B cell (primary cell): ENCODE measurements around the gene ACOXL. TPM values are rescaled to one million over a fixed set of nuclear protein-coding genes. Genes with fewer than 3 reads are reported as not detected.

Experiments used
- ATAC-seq: fragments of 200-7000 bp; cut with Tn5 transposase; one replicate; pipeline ENCODE4 v1.10.0; 2021; ENCODE audit warnings: low read depth, mild to moderate bottlenecking, moderate number of reproducible peaks, moderate library complexity
- CTCF ChIA-PET: fragments of 350-600 bp; sonication (Branson Sonifier 250); formaldehyde crosslinking; loops from one replicate; lab custom pipeline; 2021; ENCODE audit warnings: antibody characterized with exemption, inconsistent platforms; lab: Charles Lee
- POLR2A ChIA-PET: fragments of 350-600 bp; sonication (Branson Sonifier 250); formaldehyde crosslinking; loops from one replicate; lab custom pipeline; 2021; ENCODE audit warnings: antibody characterized with exemption; lab: Charles Lee
- DNase-seq: peaks from one replicate; pipeline ENCODE4 v3.0.0; 2013
- H2AFZ ChIP-seq: 2 replicates; pipeline ENCODE4 v1.6.1; 2012; ENCODE audit warnings: mild to moderate bottlenecking, low read depth, low read length; ENCODE audit not compliant: insufficient read depth, poor library complexity, severe bottlenecking
- H3K27ac ChIP-seq, 2 donors: 1 replicate in 1 of 2; 2 replicates in 1 of 2; pipeline ENCODE4 v1.5.1; 2012 to 2013; ENCODE audit warnings: low read length in 2 of 2, mild to moderate bottlenecking in 2 of 2, moderate library complexity in 1 of 2
- H3K27me3 ChIP-seq, 4 experiments: fragments of 200-600 bp in 1 of 4; sonication (generic) in 1 of 4; replicated peaks in 1 of 4; 1 replicate in 2 of 4; 2 replicates in 2 of 4; pipeline versions ENCODE4 v1.6.1 to v1.7.0; 2013 to 2016; ENCODE audit warnings: low read length in 3 of 4, mild to moderate bottlenecking in 2 of 4, mixed read lengths in 1 of 4, moderate library complexity in 1 of 4; ENCODE audit not compliant: insufficient read depth in 4 of 4, control insufficient read depth in 3 of 4; ENCODE audit errors: control extremely low read depth in 1 of 4
- H3K36me3 ChIP-seq, 2 experiments: replicated peaks in 1 of 2; 1 replicate in 1 of 2; 2 replicates in 1 of 2; pipeline versions ENCODE4 v1.6.1 to v1.7.1; 2013; ENCODE audit warnings: low read length in 1 of 2; ENCODE audit not compliant: insufficient read depth in 2 of 2, control insufficient read depth in 1 of 2; ENCODE audit errors: control extremely low read depth in 1 of 2, extremely low read depth in 1 of 2
- H3K4me1 ChIP-seq, 2 donors: fragments of 200-600 bp in 1 of 2; sonication (generic) in 1 of 2; 1 replicate in 1 of 2; 2 replicates in 1 of 2; pipeline versions ENCODE4 v1.5.1 to v1.6.1; 2013 to 2017; ENCODE audit warnings: low read length in 2 of 2; ENCODE audit not compliant: control insufficient read depth in 2 of 2, insufficient read depth in 2 of 2
- H3K4me2 ChIP-seq: replicated peaks from 2 replicates; pipeline ENCODE3; 2012; ENCODE audit warnings: mild to moderate bottlenecking, low read depth, low read length; ENCODE audit not compliant: poor library complexity, severe bottlenecking
- H3K4me3 ChIP-seq, 5 experiments: fragments of 200-600 bp in 1 of 5; sonication (generic) in 1 of 5; 1 replicate in 3 of 5; 2 replicates in 2 of 5; pipeline versions ENCODE4 v1.5.1 to v1.7.0; 2011 to 2016; ENCODE audit warnings: low read length in 4 of 5, mild to moderate bottlenecking in 4 of 5, low read depth in 2 of 5, control low read depth in 1 of 5, moderate library complexity in 1 of 5; ENCODE audit not compliant: insufficient read depth in 1 of 5; ENCODE audit errors: control extremely low read depth in 1 of 5, extremely low read depth in 1 of 5
- H3K79me2 ChIP-seq: fragments of 200-600 bp; sonication (generic); one replicate; pipeline ENCODE4 v1.6.0; 2016; ENCODE audit warnings: low read length; ENCODE audit not compliant: control insufficient read depth, insufficient read depth
- H3K9ac ChIP-seq: fragments of 200-600 bp; sonication (generic); 2 replicates; pipeline ENCODE4 v1.6.1; 2017; ENCODE audit warnings: mild to moderate bottlenecking, low read length, moderate library complexity
- H3K9me3 ChIP-seq, 3 donors: one replicate each; pipeline versions ENCODE4 v1.6.1 to v1.7.1; 2013; ENCODE audit warnings: low read length in 2 of 3; ENCODE audit not compliant: control insufficient read depth in 2 of 3, insufficient read depth in 1 of 3; ENCODE audit errors: control extremely low read depth in 1 of 3
- H4K20me1 ChIP-seq: 2 replicates; pipeline ENCODE4 v1.6.0; 2012; ENCODE audit warnings: mild to moderate bottlenecking, low read length; ENCODE audit not compliant: insufficient read depth, control insufficient read depth, poor library complexity, severe bottlenecking
- H3K27ac Mint-ChIP-seq: one replicate; pipeline ENCODE4 v1.8.0; 2021; ENCODE audit warnings: mixed read lengths
- H3K27me3 Mint-ChIP-seq: one replicate; pipeline ENCODE4 v1.8.0; 2021; ENCODE audit warnings: mixed read lengths
- H3K4me1 Mint-ChIP-seq: one replicate; pipeline ENCODE4 v1.8.0; 2021; ENCODE audit warnings: mixed read lengths
- H3K4me3 Mint-ChIP-seq: one replicate; pipeline ENCODE4 v1.8.0; 2021; ENCODE audit warnings: mixed read lengths
- H3K9me3 Mint-ChIP-seq: one replicate; pipeline ENCODE4 v1.8.0; 2022; ENCODE audit warnings: mixed read lengths; ENCODE audit not compliant: insufficient read depth
- EZH2 ChIP-seq: IDR thresholded peaks from 2 replicates; pipeline ENCODE4 v1.6.1; 2012; ENCODE audit warnings: borderline replicate concordance, low read depth, mild to moderate bottlenecking, moderate library complexity, low read length; ENCODE audit not compliant: insufficient read depth, poor library complexity, severe bottlenecking
- WGBS: methylation state at CpG from one replicate; pipeline ENCODE4 v1.1.5; 2013; ENCODE audit warnings: missing lambda C conversion rate; ENCODE audit not compliant: insufficient coverage; 5-methylcytosine and 5-hydroxymethylcytosine counted together
- intact Hi-C: fragments of 100-400 bp; cut with micrococcal nuclease; formaldehyde crosslinking; loops from one replicate; pipeline ENCODE4 v1.10.0; 2022
- polyA plus RNA-seq: library from polyadenylated mRNA; depleted of rRNA; stranded (reverse); fragments of >200 nt; gene quantifications from 2 replicates; pipeline ENCODE4 v1.2.3, GENCODE V29; 2012
- total RNA-seq, 2 donors: library from RNA; stranded (reverse); fragments of 120-200 nt in 1 of 2; gene quantifications; 1 replicate in 1 of 2; 2 replicates in 1 of 2; pipeline versions ENCODE4 v1.2.3 to v1.2.4, GENCODE V29; 2013 to 2022
- TF ChIP-seq, protein P1 (sequence below): fragments of 200-600 bp; IDR thresholded peaks from one replicate; pipeline ENCODE4 v1.8.0; 2022; ENCODE audit warnings: antibody characterized with exemption, mild to moderate bottlenecking

ACOXL gene
- total and polyA plus RNA-seq, 2 donors (not counting 1 experiment from before 2014, with no cell fraction given) = 0.06 TPM; not detected in 1

DNA sequence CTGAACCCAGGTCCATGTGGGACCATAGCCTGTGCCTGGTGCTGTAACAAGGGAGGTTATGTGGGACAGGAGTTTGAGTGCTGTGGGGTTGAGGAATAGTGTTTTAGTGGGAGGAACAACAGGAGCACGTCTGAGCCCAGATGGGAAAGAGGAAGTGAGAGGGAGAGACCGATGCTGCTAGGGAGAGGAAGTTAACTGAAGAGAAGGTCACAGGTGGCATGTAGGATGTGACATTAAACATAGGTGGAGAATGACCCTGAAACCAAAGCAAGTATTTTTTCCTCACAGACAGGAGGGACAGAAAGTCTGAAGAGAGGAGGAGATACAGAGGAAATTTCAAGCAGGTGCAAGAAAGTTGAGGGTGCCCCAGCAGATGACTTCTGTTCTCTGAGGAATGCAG is 87.8 kb downstream of the ACOXL start:
- peaks cover 1 to 13% (median 4%) of the 10 kb centered on the region in 3 donors for H3K9me3 ChIP-seq
- Mint-ChIP-seq H3K4me3 (no peak overlapping the region), H3K9me3 (no peaks in the 10 kb centered on the region), H3K27ac (no peak overlapping the region), H3K4me1 (peaks cover 20% of the 10 kb centered on the region), H3K27me3 (peaks cover 18% of the 10 kb centered on the region)
- CTCF ChIA-PET = interaction anchor here (1.1 to 1.3 kb wide), 2 partner anchors 8 to 11 kb away, joined by 3 read pairs; no protein-coding TSS in a partner anchor
- DNase-seq (no peak), ATAC-seq (peak; percentile 39)
- H2AFZ ChIP-seq = no peak overlapping the region
- intact Hi-C loops = no loop called here
- 0% methylated on average over 2 of the region's 2 CpGs for WGBS
- no peak for TF ChIP-seq EZH2
- TF ChIP-seq, protein P1, sequence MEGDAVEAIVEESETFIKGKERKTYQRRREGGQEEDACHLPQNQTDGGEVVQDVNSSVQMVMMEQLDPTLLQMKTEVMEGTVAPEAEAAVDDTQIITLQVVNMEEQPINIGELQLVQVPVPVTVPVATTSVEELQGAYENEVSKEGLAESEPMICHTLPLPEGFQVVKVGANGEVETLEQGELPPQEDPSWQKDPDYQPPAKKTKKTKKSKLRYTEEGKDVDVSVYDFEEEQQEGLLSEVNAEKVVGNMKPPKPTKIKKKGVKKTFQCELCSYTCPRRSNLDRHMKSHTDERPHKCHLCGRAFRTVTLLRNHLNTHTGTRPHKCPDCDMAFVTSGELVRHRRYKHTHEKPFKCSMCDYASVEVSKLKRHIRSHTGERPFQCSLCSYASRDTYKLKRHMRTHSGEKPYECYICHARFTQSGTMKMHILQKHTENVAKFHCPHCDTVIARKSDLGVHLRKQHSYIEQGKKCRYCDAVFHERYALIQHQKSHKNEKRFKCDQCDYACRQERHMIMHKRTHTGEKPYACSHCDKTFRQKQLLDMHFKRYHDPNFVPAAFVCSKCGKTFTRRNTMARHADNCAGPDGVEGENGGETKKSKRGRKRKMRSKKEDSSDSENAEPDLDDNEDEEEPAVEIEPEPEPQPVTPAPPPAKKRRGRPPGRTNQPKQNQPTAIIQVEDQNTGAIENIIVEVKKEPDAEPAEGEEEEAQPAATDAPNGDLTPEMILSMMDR = no peak
- peaks cover 9 to 11% of the 10 kb centered on the region in 2 donors for H3K4me1 ChIP-seq
- H3K4me2 ChIP-seq = no peak overlapping the region
- H3K27me3 ChIP-seq = peaks cover 0 to 5% (median 0%) of the 10 kb centered on the region in 4 experiments
- H3K4me3 ChIP-seq = no peak overlapping the region
- POLR2A ChIA-PET = no interaction called here
- H3K79me2 ChIP-seq = no peaks in the 10 kb centered on the region
- H4K20me1 ChIP-seq = no peaks in the 10 kb centered on the region
- H3K36me3 ChIP-seq = no peaks in the 10 kb centered on the region
- H3K27ac ChIP-seq = no peak overlapping the region
- no peak overlapping the region for H3K9ac ChIP-seq

GRCh38 chr2:110823165-110823564 is 90.8 kb downstream of the ACOXL start:
- WGBS = no CpG with 5 or more reads among the region's 3 CpGs
- Histone ChIP-seq H3K9ac (no peak overlapping the region), H3K4me3 (no peak overlapping the region), H3K36me3 (no peaks in the 10 kb centered on the region), H2AFZ (no peak overlapping the region), H3K4me1 (peaks cover 9 to 11% of the 10 kb centered on the region in 2 donors), H3K4me2 (no peak overlapping the region), H3K27ac (no peak overlapping the region), H3K79me2 (no peaks in the 10 kb centered on the region), H3K9me3 (peaks cover 1 to 13% (median 4%) of the 10 kb centered on the region in 3 donors), H3K27me3 (peaks cover 0 to 8% (median 0%) of the 10 kb centered on the region in 4 experiments), H4K20me1 (no peaks in the 10 kb centered on the region)
- no peak for DNase-seq
- Mint-ChIP-seq H3K9me3 (no peaks in the 10 kb centered on the region), H3K27ac (no peak overlapping the region), H3K27me3 (peaks cover 22% of the 10 kb centered on the region), H3K4me3 (no peak overlapping the region), H3K4me1 (peaks cover 20% of the 10 kb centered on the region)
- intact Hi-C loops = no loop called here
- no peak for ATAC-seq
- ChIA-PET CTCF (interaction anchor here (0.9 to 2.6 kb wide), 2 partner anchors 11 to 15 kb away, joined by 3 to 15 read pairs; no protein-coding TSS in a partner anchor), POLR2A (no interaction called here)
- TF ChIP-seq, protein P1 = no peak
- no peak for TF ChIP-seq EZH2
